Measurements from ENCODE around the gene SCYL1. TPM values are rescaled to one million over a fixed set of nuclear protein-coding genes. Genes with fewer than 3 reads are reported as not detected.
A peak's percentile ranks its signal among the peaks of the same experiment; 100 is the strongest.

The SCYL1 gene
- total RNA-seq, 1 experiment from 2014 or later, result 54.7 TPM

- Histone ChIP-seq H3T11ph (ENCODE audit: low read length) (no peak overlapping the region), H2BK15ac (ENCODE audit: low read depth, low read length) (no peak overlapping the region), H2AK5ac (ENCODE audit: insufficient read length, low read length) (no peak overlapping the region), H4K5ac (ENCODE audit: insufficient read length, low read depth, low read length) (no peak overlapping the region), H3K23me2 (ENCODE audit: insufficient read length, low read depth, low read length, poor library complexity, severe bottlenecking) (peaks cover 17% of the 10 kb centered on the region), H3K4ac (ENCODE audit: low read depth, low read length) (no peak overlapping the region), H2BK5ac (ENCODE audit: insufficient read length, low read length) (no peak overlapping the region), H3K27me3 (ENCODE audit: insufficient read depth, low read length) (no peaks in the 10 kb centered on the region), H3K9me3 (ENCODE audit: control insufficient read depth, low read depth, low read length) (no peaks in the 10 kb centered on the region), H3K23ac (ENCODE audit: insufficient read length, low read depth, low read length) (no peak overlapping the region), H2BK12ac (ENCODE audit: insufficient read length, low read depth, low read length) (peak overlapping the region; percentile 42), H3K14ac (ENCODE audit: insufficient read depth, low read length) (no peak overlapping the region), H3K18ac (ENCODE audit: insufficient read length, low read depth, low read length) (peak overlapping the region; percentile 39), H3K56ac (ENCODE audit: insufficient read length, low read depth, low read length) (no peak overlapping the region), H4K20me1 (ENCODE audit: control insufficient read depth, insufficient read depth, insufficient read length) (no peaks in the 10 kb centered on the region), H3K9ac (ENCODE audit: extremely low read depth, insufficient read length, low read length) (no peak overlapping the region), H3K4me1 (ENCODE audit: insufficient read depth, low read length) (peaks cover 29% of the 10 kb centered on the region; the same call in 1 of the 2 replicates), H3K27ac (ENCODE audit: insufficient read length, low read depth, low read length) (no peak overlapping the region), H2BK20ac (ENCODE audit: low read depth, low read length, poor library complexity, severe bottlenecking) (no peak overlapping the region), H2BK120ac (ENCODE audit: low read depth, low read length, poor library complexity, severe bottlenecking) (no peak overlapping the region), H3K4me2 (ENCODE audit: insufficient read depth, insufficient read length, low read length) (no peak overlapping the region), H4K91ac (ENCODE audit: insufficient read length, low read depth, low read length) (no peak overlapping the region), H4K8ac (replicated peaks; ENCODE audit: insufficient read length, low read depth, low read length) (no peak overlapping the region), H3K79me2 (ENCODE audit: insufficient read depth, low read length) (no peaks in the 10 kb centered on the region), H3K79me1 (ENCODE audit: insufficient read depth, low read depth, low read length, poor library complexity, severe bottlenecking) (no peaks in the 10 kb centered on the region), H2AFZ (ENCODE audit: low read length) (no peak overlapping the region)
- Mint-ChIP-seq H3K27me3 (ENCODE audit: low read depth) (peaks cover 2% of the 10 kb centered on the region; the same call in 1 of the 2 replicates), H3K27ac (peak overlapping the region; percentile 72 to 92 (median 89)), H3K36me3 (ENCODE audit: insufficient read depth in 1 of 3, low read depth in 3 of 3) (no peaks in the 10 kb centered on the region; a peak in 1 of 7 replicates), H3K9me3 (no peaks in the 10 kb centered on the region; a peak in 1 of 5 replicates), H3K4me3 (peak overlapping the region in 1 of 2 experiments; percentile 62; a peak in 2 of 5 replicates), H3K4me1 (peaks cover 78 to 80% of the 10 kb centered on the region in 2 experiments)
- no peak for DNase-seq
- no CpG with 5 or more reads among the region's 6 CpGs for WGBS (ENCODE audit: extremely low coverage, insufficient read length, low lambda C conversion rate)
- no peak for TF ChIP-seq CTCF (conservative IDR thresholded peaks at IDR 0.05)
These were observed 32.1 kb upstream of the SCYL1 start for GRCh38 chr11:65492637-65493366.
